OCI-LY7 (cell line): ENCODE data around the gene NDUFV1. TPM values are rescaled to one million over a fixed set of nuclear protein-coding genes. Genes with fewer than 3 reads are reported as not detected.

Experiments used
- BruUV-seq: library from RNA; stranded (reverse); fragments of 400-500 nt; replicated peaks from 2 replicates; lab custom pipeline; 2021; lab: Mats Ljungman, UMichigan
- CTCF ChIA-PET: fragments of 300-600 bp; sonication (Branson Sonifier 250); formaldehyde crosslinking; loops from one replicate; lab custom pipeline; 2022; ENCODE audit warnings: antibody characterized with exemption; ENCODE audit not compliant: unreplicated experiment; lab: Charles Lee
- POLR2A ChIA-PET: fragments of 300-600 bp; sonication (Branson Sonifier 250); formaldehyde crosslinking; loops from one replicate; lab custom pipeline; 2022; ENCODE audit warnings: antibody characterized with exemption; lab: Charles Lee
- DNase-seq: peaks from one replicate; pipeline ENCODE4 v3.0.0-alpha.2; 2015; ENCODE audit warnings: low spot score
- H2AFZ ChIP-seq: fragments of 200-600 bp; sonication (generic), shearing (Covaris generic); 2 replicates; pipeline ENCODE4 v1.6.1; 2014; ENCODE audit warnings: mild to moderate bottlenecking, antibody characterized with exemption, low read length, moderate library complexity
- H3K27ac ChIP-seq: fragments of 200-600 bp; sonication (generic); 2 replicates; pipeline ENCODE4 v1.5.1; 2014; ENCODE audit warnings: mixed run types, low read depth, mild to moderate bottlenecking, moderate library complexity, low read length, inconsistent platforms; ENCODE audit not compliant: poor library complexity, severe bottlenecking
- H3K36me3 ChIP-seq: fragments of 200-600 bp; sonication (generic); 2 replicates; pipeline ENCODE4 v1.6.1; 2014; ENCODE audit warnings: mild to moderate bottlenecking, antibody characterized with exemption, low read length, moderate library complexity, mixed read lengths; ENCODE audit not compliant: insufficient read depth
- H3K4me1 ChIP-seq: fragments of 200-600 bp; sonication (generic); 2 replicates; pipeline ENCODE4 v1.5.1; 2014; ENCODE audit warnings: mild to moderate bottlenecking, low read length; ENCODE audit not compliant: insufficient read depth, poor library complexity, severe bottlenecking
- H3K4me2 ChIP-seq: fragments of 200-600 bp; sonication (generic); 2 replicates; pipeline ENCODE4 v1.6.1; 2014; ENCODE audit warnings: mild to moderate bottlenecking, low read length
- H3K4me3 ChIP-seq: fragments of 200-600 bp; sonication (generic); 2 replicates; pipeline ENCODE4 v1.5.1; 2014; ENCODE audit warnings: mild to moderate bottlenecking, low read depth, low read length; ENCODE audit not compliant: poor library complexity, severe bottlenecking
- H3K79me2 ChIP-seq: fragments of 200-600 bp; sonication (generic); 2 replicates; pipeline ENCODE4 v1.6.1; 2016; ENCODE audit warnings: low read depth, mild to moderate bottlenecking, low read length, moderate library complexity, mixed read lengths; ENCODE audit not compliant: insufficient read depth
- H3K9me2 ChIP-seq: fragments of 200-600 bp; sonication (generic); 2 replicates; pipeline ENCODE4 v1.6.1; 2016; ENCODE audit warnings: mild to moderate bottlenecking, low read length, mixed read lengths; ENCODE audit not compliant: insufficient read depth
- H3K9me3 ChIP-seq: fragments of 200-600 bp; sonication (generic); 2 replicates; pipeline ENCODE4 v1.6.1; 2014; ENCODE audit warnings: mild to moderate bottlenecking, mixed run types, low read length, mixed read lengths
- H4K20me1 ChIP-seq: fragments of 200-600 bp; sonication (generic); 2 replicates; pipeline ENCODE4 v1.6.1; 2014; ENCODE audit warnings: mild to moderate bottlenecking, antibody characterized with exemption, low read length, moderate library complexity, mixed read lengths; ENCODE audit not compliant: insufficient read depth
- CTCF ChIP-seq: fragments of 200-600 bp; sonication (generic); conservative IDR thresholded peaks from 2 replicates; pipeline ENCODE4 v1.5.1; 2014; ENCODE audit warnings: mild to moderate bottlenecking, antibody characterized with exemption, low read length, moderate library complexity, mixed read lengths
- EZH2phosphoT487 ChIP-seq: fragments of 200-600 bp; sonication (generic); IDR thresholded peaks from 2 replicates; pipeline ENCODE4 v1.6.1; 2018; ENCODE audit warnings: low read depth, borderline replicate concordance, mild to moderate bottlenecking, mixed run types, antibody characterized with exemption, low read length, moderate library complexity, mixed read lengths
- intact Hi-C: fragments of 100-400 bp; cut with micrococcal nuclease; formaldehyde crosslinking; loops from one replicate; pipeline ENCODE4 v1.10.0; 2022; ENCODE audit not compliant: unreplicated experiment
- total RNA-seq, 2 experiments: library from RNA; depleted of rRNA in 1 of 2; stranded (reverse); fragments of >200 nt in 1 of 2; shearing (Covaris generic) in 1 of 2; gene quantifications; 2 replicates each; pipeline ENCODE4 v1.2.3, GENCODE V29; 2014 to 2022

Gene NDUFV1
- total RNA-seq, 2 experiments from 2014 or later: 283 to 335 TPM

GRCh38 chr11:67564230-67564629 is 42.5 kb upstream of the NDUFV1 start:
- Histone ChIP-seq H2AFZ (no peak overlapping the region), H3K4me1 (peaks cover 4% of the 10 kb centered on the region), H3K4me2 (no peak overlapping the region), H3K9me3 (no peaks in the 10 kb centered on the region), H3K9me2 (no peaks in the 10 kb centered on the region), H3K27ac (no peak overlapping the region), H3K79me2 (no peaks in the 10 kb centered on the region), H3K4me3 (no peak overlapping the region), H3K36me3 (no peaks in the 10 kb centered on the region), H4K20me1 (no peaks in the 10 kb centered on the region)
- POLR2A ChIA-PET: no interaction called here
- no peak for DNase-seq
- no TSS peak for BruUV-seq
- CTCF ChIA-PET: no interaction called here
- TF ChIP-seq CTCF (no peak), EZH2phosphoT487 (no peak)
- intact Hi-C loops: no loop called here

DNA sequence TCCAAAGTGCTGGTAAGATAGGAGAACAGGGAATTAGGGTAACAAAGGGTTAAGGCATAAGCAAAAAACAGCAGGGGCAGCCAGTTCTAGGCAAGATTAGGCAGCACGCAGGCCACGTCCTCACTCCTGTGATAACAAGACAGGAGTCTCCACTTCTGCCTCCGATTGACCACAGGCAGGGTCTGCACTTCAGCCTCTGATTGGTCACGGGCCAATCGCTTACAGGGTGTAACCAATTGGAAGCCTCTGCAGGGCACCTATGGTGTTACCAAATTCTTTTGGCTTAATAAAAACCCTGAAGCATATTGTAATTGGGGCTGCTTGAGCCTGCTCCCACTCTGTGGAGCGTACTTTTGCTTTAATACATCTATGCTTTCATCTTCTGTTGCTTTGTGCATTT is 35.3 kb upstream of the NDUFV1 start:
- intact Hi-C loops: no loop called here
- no peaks in the 10 kb centered on the region for H3K9me2 ChIP-seq
- H3K9me3 ChIP-seq: peaks cover 6% of the 10 kb centered on the region; the same call in 1 of the 2 replicates
- peaks cover 3% of the 10 kb centered on the region for H3K4me1 ChIP-seq
- H3K4me3 ChIP-seq: no peak overlapping the region
- BruUV-seq: no TSS peak
- H3K27ac ChIP-seq: no peak overlapping the region
- H2AFZ ChIP-seq: no peak overlapping the region
- POLR2A ChIA-PET: no interaction called here
- no peaks in the 10 kb centered on the region for H3K36me3 ChIP-seq
- no peak for DNase-seq
- H3K4me2 ChIP-seq: no peak overlapping the region
- no peak for TF ChIP-seq CTCF
- no peak for TF ChIP-seq EZH2phosphoT487
- CTCF ChIA-PET: no interaction called here
- H4K20me1 ChIP-seq: no peaks in the 10 kb centered on the region
- no peaks in the 10 kb centered on the region for H3K79me2 ChIP-seq

GRCh38 chr11:67572305-67572704 is 34.4 kb upstream of the NDUFV1 start:
- no peak overlapping the region for H3K4me3 ChIP-seq
- H3K9me3 ChIP-seq: peaks cover 6% of the 10 kb centered on the region; the same call in 1 of the 2 replicates
- no peak overlapping the region for H2AFZ ChIP-seq
- no TSS peak for BruUV-seq
- intact Hi-C loops: loop anchor here (1.0 kb wide), 1 partner anchor 42 kb away; no protein-coding TSS in a partner anchor
- POLR2A ChIA-PET: no interaction called here
- H3K36me3 ChIP-seq: no peaks in the 10 kb centered on the region
- no peak overlapping the region for H3K4me2 ChIP-seq
- DNase-seq: no peak
- H4K20me1 ChIP-seq: no peaks in the 10 kb centered on the region
- no peaks in the 10 kb centered on the region for H3K9me2 ChIP-seq
- CTCF ChIA-PET: interaction anchor here (0.6 to 1.1 kb wide), 2 partner anchors 12 to 76 kb away, joined by 3 to 5 read pairs; no protein-coding TSS in a partner anchor
- H3K79me2 ChIP-seq: no peaks in the 10 kb centered on the region
- TF ChIP-seq CTCF (no peak), EZH2phosphoT487 (no peak)
- no peak overlapping the region for H3K27ac ChIP-seq
- peaks cover 6% of the 10 kb centered on the region for H3K4me1 ChIP-seq
